ENCODE results near the gene MAD1L1.
A peak's percentile ranks its signal among the peaks of the same experiment; 100 is the strongest.
"Not testable (repeated sequence)": the region's sequence is repeated elsewhere in the genome, so short reads cannot be mapped to it uniquely, and the experiment has no call there.

Gene MAD1L1

GRCh38 chr7:1827521-1827981, 405.2 kb downstream of the MAD1L1 start:
- not testable (repeated sequence) for DNase-seq (ENCODE audit: low read depth in 3 of 3, low spot score in 1 of 3)

GRCh38 chr7:1826931-1827330, 405.8 kb downstream of the MAD1L1 start:
- DNase-seq (ENCODE audit: low read depth in 3 of 3, low spot score in 1 of 3): not testable (repeated sequence)

GRCh38 chr7:1825897-1826741, 406.6 kb downstream of the MAD1L1 start:
- DNase-seq (ENCODE audit: low read depth in 3 of 3, low spot score in 1 of 3): no peak

GRCh38 chr7:1825647-1825896, 407.2 kb downstream of the MAD1L1 start:
- DNase-seq (ENCODE audit: low read depth in 3 of 3, low spot score in 1 of 3): not testable (repeated sequence)

- DNase-seq (ENCODE audit: low read depth in 3 of 3, low spot score in 1 of 3): not testable (repeated sequence)
These were observed 407.7 kb downstream of the MAD1L1 start for GRCh38 chr7:1824882-1825646.

GRCh38 chr7:1824151-1824881, 408.4 kb downstream of the MAD1L1 start:
- peak in 2 of 3 donors; percentile 13 to 19 for DNase-seq (ENCODE audit: low read depth in 3 of 3, low spot score in 1 of 3)

DNA sequence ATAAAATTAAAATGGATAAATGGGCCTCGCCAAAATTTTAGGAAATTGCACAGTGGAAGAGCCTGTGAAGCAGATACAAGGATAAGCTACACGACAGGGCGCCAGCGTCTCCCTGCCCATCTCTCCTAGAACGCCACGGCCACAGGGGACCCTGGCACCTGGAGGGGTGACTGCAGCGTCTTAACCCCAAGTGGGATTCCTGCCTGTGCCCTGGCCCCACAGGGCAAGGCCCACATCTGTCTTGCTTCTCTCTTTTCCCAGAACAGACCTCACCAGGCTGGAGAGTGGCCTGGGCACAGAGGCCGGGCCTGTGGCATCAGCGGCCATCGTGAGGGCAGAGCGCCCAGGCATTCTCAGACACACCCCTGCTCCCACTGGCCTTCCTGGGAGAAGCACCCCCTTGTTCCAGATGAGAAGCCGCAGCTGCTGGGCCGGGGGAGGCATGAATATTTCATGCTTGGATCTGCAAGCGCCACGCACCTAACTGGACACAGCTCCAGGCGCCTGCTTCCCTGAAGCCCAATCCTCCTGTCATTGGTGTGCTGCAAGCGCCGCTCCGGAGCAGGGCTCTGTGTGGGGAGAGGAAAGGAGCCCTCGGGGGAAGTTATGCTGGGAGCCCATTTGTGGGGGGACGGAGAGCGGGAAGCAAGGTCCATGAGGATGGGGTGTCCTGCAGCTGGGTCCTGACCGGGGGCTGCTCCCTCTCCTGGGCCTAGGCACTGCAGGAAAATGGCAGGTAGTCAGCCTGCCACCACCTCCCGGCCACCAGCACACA, 409.2 kb downstream of the MAD1L1 start:
- no peak for DNase-seq (ENCODE audit: low read depth in 3 of 3, low spot score in 1 of 3)

DNA sequence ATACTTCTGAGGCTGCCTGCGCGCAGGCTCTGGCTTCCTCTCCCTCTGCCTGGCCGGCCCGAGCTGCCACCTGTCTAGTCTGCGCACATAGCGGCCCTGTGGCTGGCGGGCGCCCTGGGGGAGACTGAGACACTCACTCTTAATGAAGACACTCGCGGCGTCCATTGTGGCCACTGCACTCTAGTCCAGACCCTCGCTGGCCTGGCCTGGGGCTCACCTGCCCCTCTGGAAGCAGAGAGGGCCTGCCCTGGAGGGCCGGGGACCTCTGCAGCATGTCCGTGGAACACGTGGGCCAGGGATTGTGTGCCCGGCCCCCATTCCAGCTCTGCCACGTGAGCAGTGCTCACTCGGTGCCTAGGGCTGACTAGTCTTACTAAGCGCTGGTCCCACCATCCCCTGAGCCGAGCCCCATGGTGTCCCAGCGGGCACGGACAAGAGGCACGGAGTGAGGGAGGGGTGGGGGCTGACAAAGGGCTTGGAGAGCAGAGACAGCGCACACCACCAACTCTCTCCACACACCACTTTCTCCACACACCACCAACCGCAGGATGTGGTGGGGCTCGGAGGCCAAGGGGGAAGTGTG, 413.4 kb downstream of the MAD1L1 start:
- no peak for DNase-seq (ENCODE audit: low read depth in 3 of 3, low spot score in 1 of 3)

DNA sequence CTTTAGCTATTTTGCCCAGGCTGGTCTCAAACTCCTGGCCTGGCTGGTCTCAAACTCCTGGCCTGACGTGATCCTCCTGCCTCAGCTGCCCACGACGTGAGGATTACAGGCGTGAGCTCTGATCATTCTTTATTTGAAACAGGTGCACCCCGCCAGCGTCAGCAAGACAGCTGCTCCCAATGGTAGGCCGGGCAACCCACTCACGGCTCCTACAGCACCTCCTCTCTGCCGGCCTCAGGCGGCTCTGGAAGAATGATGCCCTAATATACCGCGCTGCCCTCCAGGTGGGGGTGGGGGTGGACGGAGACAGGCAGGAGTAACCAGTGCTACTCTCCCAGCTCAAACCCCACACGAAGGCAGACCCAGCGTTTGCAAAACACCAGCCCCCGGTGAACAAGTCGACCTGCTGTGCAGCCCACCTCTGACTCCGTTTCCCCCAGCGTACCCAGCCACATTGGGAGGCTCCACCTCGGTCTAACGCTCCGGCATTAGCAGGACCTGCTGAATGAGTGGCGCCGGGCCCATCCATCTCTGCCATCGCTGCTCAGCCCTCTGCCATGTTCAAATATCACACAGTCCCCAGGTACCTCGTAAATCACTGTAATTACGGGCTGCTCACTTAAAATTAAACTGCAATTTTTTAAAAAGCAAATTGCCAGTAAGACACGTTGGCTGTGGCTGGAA, 414.0 kb downstream of the MAD1L1 start:
- DNase-seq (ENCODE audit: low read depth in 3 of 3, low spot score in 1 of 3): no peak

DNA sequence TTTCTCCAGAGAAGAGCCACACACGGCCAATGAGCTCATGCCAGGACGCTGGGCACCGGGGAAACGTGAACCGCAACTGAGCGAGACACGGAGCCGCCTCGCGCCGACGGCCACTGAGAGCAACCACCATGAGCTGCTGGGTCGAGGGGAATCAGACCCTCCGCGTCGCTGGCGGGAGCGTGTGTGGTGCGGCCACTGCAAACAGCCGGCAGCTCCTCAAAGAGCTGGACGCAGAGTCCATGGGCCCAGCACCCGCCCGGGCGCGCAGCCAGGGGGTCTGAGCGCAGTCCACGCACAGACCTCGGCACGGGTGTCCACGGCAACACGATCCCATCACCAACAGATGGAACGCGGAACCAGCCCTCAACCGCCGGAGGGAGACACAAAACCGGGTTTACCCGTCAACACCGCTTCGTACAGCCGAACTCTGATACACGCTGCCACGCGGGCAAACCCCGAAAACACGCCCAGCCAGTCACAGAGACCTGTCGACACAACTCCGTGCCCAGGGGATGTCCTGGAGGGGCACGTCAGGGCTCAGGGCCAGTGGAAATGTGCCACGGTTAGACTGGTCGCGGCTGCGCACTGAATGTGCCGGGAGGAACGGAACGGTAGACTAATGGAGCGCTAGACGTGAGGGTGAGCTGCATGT, 415.6 kb downstream of the MAD1L1 start:
- DNase-seq (ENCODE audit: low read depth in 3 of 3, low spot score in 1 of 3): no peak

DNA sequence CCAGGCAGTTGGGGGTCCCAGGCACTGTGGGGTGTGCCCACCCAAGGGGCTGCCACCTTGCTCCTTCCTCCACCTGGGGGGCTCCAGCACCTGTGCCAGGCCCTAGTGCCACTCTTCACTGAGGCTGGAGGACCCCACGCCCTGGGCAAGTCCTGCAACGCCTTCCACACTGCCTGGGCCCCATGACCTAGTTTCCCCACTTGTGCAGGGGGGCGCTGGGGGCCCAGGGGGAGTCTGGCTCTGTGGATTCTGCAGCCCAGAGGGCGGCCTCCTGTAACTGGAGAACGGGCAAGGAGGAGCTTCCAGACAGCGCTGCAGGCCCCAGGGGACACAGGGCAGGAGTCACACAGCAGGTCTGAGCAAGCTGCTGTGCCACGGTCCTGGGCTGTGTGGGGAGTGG, 416.3 kb downstream of the MAD1L1 start:
- DNase-seq (ENCODE audit: low read depth in 3 of 3, low spot score in 1 of 3): not testable (repeated sequence)

DNA sequence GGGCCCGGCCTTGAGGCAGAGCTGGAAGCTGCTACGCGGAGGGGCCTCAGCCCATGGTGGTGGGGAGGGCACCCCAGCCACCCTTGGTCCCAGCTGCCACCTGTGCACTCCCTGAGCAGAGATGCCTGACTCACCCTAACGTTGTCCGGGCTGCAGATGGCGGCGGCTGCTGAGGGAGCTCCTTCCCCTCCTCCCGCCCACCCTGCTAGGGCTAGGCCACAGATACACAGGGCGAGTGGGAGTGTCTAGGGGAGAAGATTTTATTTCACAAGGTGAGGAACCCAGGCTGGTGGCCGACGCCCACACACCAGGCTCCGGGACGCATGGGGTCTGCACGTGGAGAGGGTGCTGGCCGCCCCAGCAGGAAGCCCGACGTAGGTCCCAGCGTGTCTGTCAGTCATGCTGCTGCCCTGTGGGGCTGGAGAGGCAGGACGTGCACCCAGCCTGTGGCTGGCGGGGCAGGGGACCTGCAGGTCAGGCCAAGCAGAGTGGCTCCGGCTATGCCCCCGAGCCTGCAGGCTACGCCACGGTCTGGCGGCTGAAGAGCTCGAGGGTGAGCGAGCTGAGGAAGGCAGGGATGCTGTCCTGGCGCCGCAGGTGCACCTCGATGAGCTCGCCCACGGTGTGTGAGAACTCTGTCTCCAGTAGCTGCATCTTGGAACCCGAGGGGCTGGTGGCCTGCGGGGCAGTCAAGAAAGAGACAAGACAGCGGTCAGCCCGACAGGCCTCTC, 417.0 kb downstream of the MAD1L1 start:
- DNase-seq (ENCODE audit: low read depth in 3 of 3, low spot score in 1 of 3): not testable (repeated sequence)

DNA sequence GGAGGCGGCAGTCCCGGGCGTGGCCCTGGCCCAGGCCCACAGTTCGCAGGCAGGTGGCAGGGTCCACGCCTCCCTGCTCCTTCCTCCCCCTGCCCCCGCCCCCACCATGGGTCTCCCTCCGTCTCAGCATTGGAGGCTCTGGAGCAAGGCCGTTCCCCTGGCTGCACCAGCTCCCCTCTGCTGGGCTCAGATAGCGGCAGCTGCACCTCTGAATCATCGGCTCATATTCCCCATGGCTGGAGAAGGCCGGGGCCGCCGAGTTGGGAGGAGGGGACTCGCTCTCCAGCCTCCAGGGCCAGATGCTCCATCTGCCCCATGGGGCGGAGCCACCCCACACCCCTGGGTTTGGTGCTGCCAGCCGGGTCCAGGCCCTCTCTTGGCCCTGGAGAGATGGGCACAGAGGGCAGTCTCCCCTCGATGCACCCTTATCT, 417.7 kb downstream of the MAD1L1 start:
- DNase-seq (ENCODE audit: low read depth in 3 of 3, low spot score in 1 of 3): no peak

DNA sequence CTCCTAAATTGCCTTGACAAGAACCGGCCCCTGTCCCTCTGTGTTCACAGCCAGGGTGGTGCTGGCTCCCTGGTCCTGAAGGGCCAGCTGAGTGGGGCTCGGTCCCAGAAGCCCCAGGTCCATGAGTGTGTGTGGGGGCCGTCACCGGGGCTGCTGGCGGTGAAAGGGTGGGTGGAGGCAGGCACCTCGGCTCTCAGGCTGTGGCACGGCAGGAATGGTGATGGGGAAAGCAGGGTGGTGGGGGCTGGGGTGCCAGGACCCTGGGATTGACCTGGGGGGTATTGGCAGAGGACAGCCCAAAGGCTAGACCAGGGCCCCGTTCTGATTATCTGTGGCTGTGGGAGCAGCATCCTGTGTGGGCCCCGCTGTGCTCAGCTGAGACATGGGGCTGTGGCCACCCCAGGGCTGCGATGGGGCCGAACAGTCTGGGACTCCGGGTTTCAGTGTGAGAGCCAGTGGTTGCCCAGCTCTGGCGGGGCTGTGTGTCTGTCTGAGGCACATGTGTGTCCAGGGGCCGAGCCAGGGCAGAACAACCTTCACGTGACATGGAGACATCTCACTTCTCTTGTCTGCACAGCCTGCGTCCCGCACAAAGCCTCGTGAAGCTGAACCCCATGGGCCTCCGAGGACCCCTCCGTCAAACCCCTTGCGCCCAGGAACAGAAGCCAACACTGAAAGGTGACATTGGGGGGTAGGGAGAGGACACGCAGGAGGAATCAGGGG, 418.5 kb downstream of the MAD1L1 start:
- DNase-seq (ENCODE audit: low read depth in 3 of 3, low spot score in 1 of 3): no peak

GRCh38 chr7:1813394-1814088, 419.2 kb downstream of the MAD1L1 start:
- DNase-seq (ENCODE audit: low read depth in 3 of 3, low spot score in 1 of 3): no peak

- DNase-seq (ENCODE audit: low read depth in 3 of 3, low spot score in 1 of 3): no peak
These were observed 420.0 kb downstream of the MAD1L1 start for GRCh38 chr7:1812509-1813393.

Data from stimulated activated CD4-positive, alpha-beta T cell treated with anti-CD3 and anti-CD28 coated beads, TNF-alpha, amount 100 ng/mL, for 1 hour (primary cell).